GM10266 (cell line): ENCODE results near the gene UCN2.
"Not testable (repeated sequence)": the region's sequence is repeated elsewhere in the genome, so short reads cannot be mapped to it uniquely, and the experiment has no call there.

Experiments used
- DNase-seq: peaks from one replicate; pipeline ENCODE4 v3.0.0; 2012; ENCODE audit errors: extremely low spot score
- CTCF ChIP-seq: IDR thresholded peaks from 2 replicates; pipeline ENCODE4 v1.5.1; 2012; ENCODE audit warnings: mild to moderate bottlenecking, low read depth; ENCODE audit not compliant: control insufficient read depth, insufficient read depth; ENCODE audit errors: missing control alignments

UCN2 gene

GRCh38 chr3:48532977-48533337 is 30.6 kb downstream of the UCN2 start:
- no peak for TF ChIP-seq CTCF
- no peak for DNase-seq

GRCh38 chr3:48532271-48532976 is 31.2 kb downstream of the UCN2 start:
- no peak for DNase-seq
- TF ChIP-seq CTCF: no peak

- not testable (repeated sequence) for DNase-seq
Observed at GRCh38 chr3:48530701-48531100, 32.9 kb downstream of the UCN2 start.

GRCh38 chr3:48528754-48529153 is 34.8 kb downstream of the UCN2 start:
- TF ChIP-seq CTCF: no peak
- DNase-seq: no peak

- no peak for TF ChIP-seq CTCF
- DNase-seq: no peak
Observed at GRCh38 chr3:48528048-48528447, 35.5 kb downstream of the UCN2 start.

- TF ChIP-seq CTCF: no peak
Observed at GRCh38 chr3:48524970-48525369, 38.6 kb downstream of the UCN2 start.

GRCh38 chr3:48521635-48522034 is 41.9 kb downstream of the UCN2 start:
- DNase-seq: no peak
- no peak for TF ChIP-seq CTCF

More at GRCh38 chr3:48524970-48525369, 38.6 kb downstream of the UCN2 start:
- no peak for DNase-seq

- no peak for DNase-seq
- no peak for TF ChIP-seq CTCF
Observed at GRCh38 chr3:48519277-48519643, 44.3 kb downstream of the UCN2 start.
